Mammary epithelial cell (primary cell): Measurements from ENCODE around the gene FCHSD2.

Experiments used
- CTCF ChIP-seq, 2 donors: IDR thresholded peaks in 1 of 2; conservative IDR thresholded peaks in 1 of 2; 2 replicates each; pipeline ENCODE4 v1.5.1; 2011 to 2012; ENCODE audit warnings: inconsistent platforms in 2 of 2, low read length in 2 of 2, mild to moderate bottlenecking in 2 of 2, control low read depth in 1 of 2, low read depth in 1 of 2; ENCODE audit not compliant: insufficient read depth in 1 of 2; ENCODE audit errors: extremely low read depth in 1 of 2
- EZH2 ChIP-seq: IDR thresholded peaks from 2 replicates; pipeline ENCODE4 v1.6.1; 2012; ENCODE audit warnings: low read length, inconsistent platforms, borderline replicate concordance

- TF ChIP-seq EZH2 (no peak), CTCF (conservative IDR thresholded peaks at IDR 0.05 in 1 of 2, IDR thresholded peaks at IDR 0.05 in 1 of 2; ENCODE audit: extremely low read depth in 1 of 2, insufficient read depth in 1 of 2, low read depth in 1 of 2, low read length in 2 of 2) (no peak)
Observed at GRCh38 chr11:73070653-73071052, 71.5 kb downstream of the FCHSD2 start.
